ENCODE measurements around the gene SYNPR.

DNA sequence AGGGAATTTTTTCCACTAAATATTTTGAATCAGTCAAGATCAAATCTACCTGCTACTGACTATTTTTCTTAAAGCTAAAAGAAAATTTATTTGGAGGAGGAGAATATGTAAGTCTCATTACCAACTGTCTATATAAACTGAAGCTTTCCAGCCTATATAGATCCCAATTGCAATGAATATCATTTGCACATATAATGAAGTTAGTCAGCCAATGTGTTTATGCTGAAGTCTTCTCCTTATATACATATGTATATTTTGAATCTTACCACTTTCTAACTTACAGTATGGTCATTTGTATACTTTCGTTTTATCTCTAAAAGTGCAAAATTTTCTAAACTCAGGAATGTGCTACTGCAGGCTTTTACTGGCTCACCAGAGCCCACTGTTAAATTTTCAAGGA lies 136.5 kb downstream of the SYNPR start:
- no peak for TF ChIP-seq GATA2 (IDR thresholded peaks at IDR 0.05; ENCODE audit: low read depth, low read length)
- no peak for TF ChIP-seq GATA3 (IDR thresholded peaks at IDR 0.05; ENCODE audit: low read depth, low read length)

Measured in SH-SY5Y (cell line).